Ishikawa (cell line): Measurements from ENCODE around the gene MYO5B.

ENCODE experiments used
- CEBPB ChIP-seq: IDR thresholded peaks from 2 replicates; pipeline ENCODE4 v1.6.1; 2012
- CREB1 ChIP-seq: IDR thresholded peaks from 2 replicates; pipeline ENCODE4 v1.6.1; 2012; ENCODE audit warnings: low read depth
- EGR1 ChIP-seq: IDR thresholded peaks from 2 replicates; pipeline ENCODE4 v1.6.1; 2012
- EP300 ChIP-seq: IDR thresholded peaks from 2 replicates; pipeline ENCODE4 v1.6.1; 2012; ENCODE audit warnings: borderline replicate concordance
- FOXM1 ChIP-seq: IDR thresholded peaks from 2 replicates; pipeline ENCODE4 v1.6.1; 2012; ENCODE audit warnings: low read depth, borderline replicate concordance
- NFIC ChIP-seq: IDR thresholded peaks from 2 replicates; pipeline ENCODE4 v1.6.1; 2012
- RAD21 ChIP-seq: IDR thresholded peaks from 2 replicates; pipeline ENCODE4 v1.6.1; 2012; ENCODE audit warnings: low read depth
- TAF1 ChIP-seq: IDR thresholded peaks from 2 replicates; pipeline ENCODE4 v1.6.1; 2012; ENCODE audit warnings: low read depth, mild to moderate bottlenecking
- TCF12 ChIP-seq: IDR thresholded peaks from 2 replicates; pipeline ENCODE4 v1.6.1; 2012; ENCODE audit warnings: low read depth
- TEAD4 ChIP-seq: IDR thresholded peaks from 2 replicates; pipeline ENCODE4 v1.6.1; 2012
- YY1 ChIP-seq: IDR thresholded peaks from 2 replicates; pipeline ENCODE4 v1.6.1; 2012; ENCODE audit warnings: low read depth
- ZBTB7A ChIP-seq: IDR thresholded peaks from 2 replicates; pipeline ENCODE4 v1.6.1; 2012; ENCODE audit warnings: low read depth
- TF ChIP-seq, protein P1 (sequence below): IDR thresholded peaks from 2 replicates; pipeline ENCODE4 v1.6.1; 2012; ENCODE audit warnings: low read depth, mild to moderate bottlenecking
- TF ChIP-seq, protein P2 (sequence below): IDR thresholded peaks from 2 replicates; pipeline ENCODE4 v1.6.1; 2012
- TF ChIP-seq, protein P3 (sequence below): IDR thresholded peaks from 2 replicates; pipeline ENCODE4 v1.6.1; 2012

The MYO5B gene

DNA sequence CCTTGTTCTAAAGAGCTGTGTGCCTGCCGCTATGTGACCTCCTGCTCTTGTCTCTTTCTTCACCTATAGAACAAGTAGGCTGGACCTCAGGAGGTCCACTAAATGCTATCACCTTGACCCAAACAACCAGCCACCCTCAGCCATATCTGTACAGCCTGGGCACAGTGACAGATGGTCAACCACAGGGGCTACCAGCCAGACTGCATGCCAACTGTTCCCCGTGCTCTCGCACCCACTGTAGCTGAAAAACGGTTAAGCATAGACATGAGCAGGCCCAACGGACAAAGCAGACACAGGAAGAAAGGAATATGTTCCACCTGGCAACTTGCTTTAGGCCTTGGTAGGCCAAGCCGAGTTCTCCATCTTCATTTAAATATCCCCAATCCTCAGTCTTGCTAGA, 338.5 kb downstream of the MYO5B start:
- TF ChIP-seq RAD21 (no peak), CEBPB (no peak), TCF12 (no peak)
- TF ChIP-seq, protein P1, sequence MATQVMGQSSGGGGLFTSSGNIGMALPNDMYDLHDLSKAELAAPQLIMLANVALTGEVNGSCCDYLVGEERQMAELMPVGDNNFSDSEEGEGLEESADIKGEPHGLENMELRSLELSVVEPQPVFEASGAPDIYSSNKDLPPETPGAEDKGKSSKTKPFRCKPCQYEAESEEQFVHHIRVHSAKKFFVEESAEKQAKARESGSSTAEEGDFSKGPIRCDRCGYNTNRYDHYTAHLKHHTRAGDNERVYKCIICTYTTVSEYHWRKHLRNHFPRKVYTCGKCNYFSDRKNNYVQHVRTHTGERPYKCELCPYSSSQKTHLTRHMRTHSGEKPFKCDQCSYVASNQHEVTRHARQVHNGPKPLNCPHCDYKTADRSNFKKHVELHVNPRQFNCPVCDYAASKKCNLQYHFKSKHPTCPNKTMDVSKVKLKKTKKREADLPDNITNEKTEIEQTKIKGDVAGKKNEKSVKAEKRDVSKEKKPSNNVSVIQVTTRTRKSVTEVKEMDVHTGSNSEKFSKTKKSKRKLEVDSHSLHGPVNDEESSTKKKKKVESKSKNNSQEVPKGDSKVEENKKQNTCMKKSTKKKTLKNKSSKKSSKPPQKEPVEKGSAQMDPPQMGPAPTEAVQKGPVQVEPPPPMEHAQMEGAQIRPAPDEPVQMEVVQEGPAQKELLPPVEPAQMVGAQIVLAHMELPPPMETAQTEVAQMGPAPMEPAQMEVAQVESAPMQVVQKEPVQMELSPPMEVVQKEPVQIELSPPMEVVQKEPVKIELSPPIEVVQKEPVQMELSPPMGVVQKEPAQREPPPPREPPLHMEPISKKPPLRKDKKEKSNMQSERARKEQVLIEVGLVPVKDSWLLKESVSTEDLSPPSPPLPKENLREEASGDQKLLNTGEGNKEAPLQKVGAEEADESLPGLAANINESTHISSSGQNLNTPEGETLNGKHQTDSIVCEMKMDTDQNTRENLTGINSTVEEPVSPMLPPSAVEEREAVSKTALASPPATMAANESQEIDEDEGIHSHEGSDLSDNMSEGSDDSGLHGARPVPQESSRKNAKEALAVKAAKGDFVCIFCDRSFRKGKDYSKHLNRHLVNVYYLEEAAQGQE: no peak

DNA sequence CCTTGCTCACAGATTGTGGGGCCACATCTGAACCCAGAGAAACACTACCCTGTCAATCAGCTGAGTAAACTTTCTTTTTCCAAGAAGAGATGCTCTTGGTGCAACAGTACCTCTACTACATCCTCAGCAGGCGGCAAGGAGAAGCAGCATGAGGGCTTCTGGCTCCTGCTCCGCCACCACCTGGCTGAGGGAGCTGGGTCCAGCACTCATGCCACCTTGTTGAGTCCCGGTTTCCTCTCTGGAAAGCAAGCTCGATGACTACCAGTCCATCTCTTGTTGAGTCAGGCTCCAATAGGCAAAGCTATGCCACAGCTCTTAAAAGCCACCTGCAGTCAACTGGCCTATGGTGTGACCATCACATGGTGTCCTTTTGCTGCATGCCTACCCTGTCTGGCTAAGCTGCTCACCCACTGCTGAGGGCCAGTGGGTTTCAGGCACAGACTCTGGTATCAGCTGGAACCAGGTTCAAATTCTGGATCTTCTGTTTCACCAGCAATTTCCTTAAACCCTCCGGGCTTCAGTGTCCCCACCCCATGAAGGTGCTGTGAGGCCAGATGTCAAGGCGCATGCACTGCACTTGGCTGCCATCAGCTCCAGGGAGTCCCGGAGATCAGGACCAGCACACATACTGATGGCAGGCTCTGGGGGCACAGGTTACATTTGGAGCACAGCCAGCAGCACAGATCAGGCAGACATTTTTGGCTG, 339.1 kb downstream of the MYO5B start:
- TF ChIP-seq, protein P2, sequence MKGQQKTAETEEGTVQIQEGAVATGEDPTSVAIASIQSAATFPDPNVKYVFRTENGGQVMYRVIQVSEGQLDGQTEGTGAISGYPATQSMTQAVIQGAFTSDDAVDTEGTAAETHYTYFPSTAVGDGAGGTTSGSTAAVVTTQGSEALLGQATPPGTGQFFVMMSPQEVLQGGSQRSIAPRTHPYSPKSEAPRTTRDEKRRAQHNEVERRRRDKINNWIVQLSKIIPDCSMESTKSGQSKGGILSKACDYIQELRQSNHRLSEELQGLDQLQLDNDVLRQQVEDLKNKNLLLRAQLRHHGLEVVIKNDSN: no peak
- TF ChIP-seq EP300 (no peak), YY1 (no peak), RAD21 (no peak)
- TF ChIP-seq, protein P1: no peak

DNA sequence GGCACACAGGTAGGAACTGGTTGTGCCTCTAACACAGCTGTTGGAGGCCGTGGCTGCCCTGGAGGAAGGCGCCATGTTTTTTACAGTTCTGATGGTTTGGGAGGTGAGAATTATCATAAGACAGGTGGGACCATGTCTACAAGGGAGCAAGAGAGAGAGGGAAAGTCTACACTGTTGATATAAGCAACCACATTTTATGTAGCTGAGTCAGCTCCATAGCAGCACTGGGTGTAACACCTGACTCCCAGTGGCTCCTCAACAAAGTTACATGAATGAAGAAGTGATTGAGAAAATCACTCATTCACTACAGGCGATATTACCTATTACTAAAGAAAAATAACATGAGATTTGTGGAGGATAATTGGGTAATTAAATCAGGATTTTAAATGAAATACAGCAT, 340.3 kb downstream of the MYO5B start:
- TF ChIP-seq EGR1: no peak
- TF ChIP-seq, protein P2: no peak
- no peak for TF ChIP-seq FOXM1
- no peak for TF ChIP-seq YY1
- no peak for TF ChIP-seq ZBTB7A
- TF ChIP-seq TAF1: no peak
- TF ChIP-seq EP300: no peak
- no peak for TF ChIP-seq TCF12
- no peak for TF ChIP-seq TEAD4
- no peak for TF ChIP-seq RAD21
- TF ChIP-seq, protein P3, sequence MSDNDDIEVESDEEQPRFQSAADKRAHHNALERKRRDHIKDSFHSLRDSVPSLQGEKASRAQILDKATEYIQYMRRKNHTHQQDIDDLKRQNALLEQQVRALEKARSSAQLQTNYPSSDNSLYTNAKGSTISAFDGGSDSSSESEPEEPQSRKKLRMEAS: no peak
- no peak for TF ChIP-seq NFIC
- TF ChIP-seq CEBPB: no peak
- TF ChIP-seq, protein P1: no peak
- no peak for TF ChIP-seq CREB1

DNA sequence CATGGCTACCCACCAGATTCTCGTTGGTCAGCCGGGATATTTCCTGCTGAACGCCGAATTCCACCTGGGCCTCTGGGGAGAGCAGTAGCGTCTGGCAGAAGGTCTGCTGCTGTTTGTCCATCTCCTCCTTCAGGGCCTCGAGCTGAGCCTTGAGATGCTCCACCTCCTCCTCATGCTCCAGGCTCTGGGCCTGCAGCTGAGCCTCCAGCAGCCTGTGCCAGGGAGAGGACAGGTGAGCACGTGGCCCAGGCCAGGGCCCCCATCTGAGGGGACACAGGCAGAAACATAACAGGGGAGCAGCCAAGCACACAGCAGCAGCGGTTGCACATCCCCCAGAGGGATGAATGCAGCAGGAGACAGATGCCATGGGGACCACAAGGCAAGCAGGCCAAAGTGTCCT, 341.5 kb downstream of the MYO5B start:
- TF ChIP-seq, protein P1: no peak
- TF ChIP-seq FOXM1 (no peak), ZBTB7A (no peak), EP300 (no peak), CEBPB (no peak), EGR1 (no peak), RAD21 (no peak), TAF1 (no peak), CREB1 (no peak), NFIC (no peak), TEAD4 (no peak), YY1 (no peak), TCF12 (no peak)
- TF ChIP-seq, protein P2: no peak
- TF ChIP-seq, protein P3: no peak
